ENCODE measurements around the gene XKR7.

The XKR7 gene

GRCh38 chr20:31949877-31950646, 17.9 kb upstream of the XKR7 start:
- Histone ChIP-seq H3K9me3 (replicated peaks; ENCODE audit: insufficient read depth, low read length) (no peaks in the 10 kb centered on the region), H3K27ac (ENCODE audit: low read length) (no peak overlapping the region), H3K36me3 (replicated peaks; ENCODE audit: insufficient read depth, low read length) (peaks cover 7% of the 10 kb centered on the region; the same call in 1 of the 2 replicates), H3K79me2 (ENCODE audit: low read length) (peaks cover 31% of the 10 kb centered on the region), H3K9me2 (replicated peaks; ENCODE audit: insufficient read depth, low read length) (no peaks in the 10 kb centered on the region), H2AFZ (ENCODE audit: low read length) (no peak overlapping the region), H3K4me2 (ENCODE audit: low read depth, low read length) (peak overlapping the region; percentile 96; the same call in 1 of the 2 replicates), H3K9ac (ENCODE audit: low read length) (peak overlapping the region; percentile 75; the same call in 1 of the 2 replicates), H3K4me3 (ENCODE audit: low read length) (no peak overlapping the region), H3K4me1 (ENCODE audit: low read length) (peaks cover 9% of the 10 kb centered on the region), H3K27me3 (replicated peaks; ENCODE audit: insufficient read depth, low read length) (peaks cover 21% of the 10 kb centered on the region), H3F3A (ENCODE audit: insufficient read depth, low read length) (no peaks in the 10 kb centered on the region), H4K20me1 (ENCODE audit: insufficient read depth, low read length) (no peaks in the 10 kb centered on the region)
- TF ChIP-seq EZH2 (optimal IDR thresholded peaks at IDR 0.05; ENCODE audit: low read depth, low read length) (no peak), CTCF (IDR thresholded peaks at IDR 0.05; ENCODE audit: low read length) (no peak), EZH2phosphoT487 (IDR thresholded peaks at IDR 0.05; ENCODE audit: low read length) (no peak)
- DNase-seq: no peak

GRCh38 chr20:31951203-31951529, 16.8 kb upstream of the XKR7 start:
- DNase-seq: no peak
- peak overlapping the region; percentile 98 for H3K4me3 ChIP-seq (ENCODE audit: low read length)
- H2AFZ ChIP-seq (ENCODE audit: low read length): peak overlapping the region; percentile 85
- peaks cover 31% of the 10 kb centered on the region for H3K79me2 ChIP-seq (ENCODE audit: low read length)
- peak overlapping the region; percentile 75 for H3K9ac ChIP-seq (ENCODE audit: low read length)
- H3K27me3 ChIP-seq (replicated peaks; ENCODE audit: insufficient read depth, low read length): peaks cover 30% of the 10 kb centered on the region
- H3F3A ChIP-seq (ENCODE audit: insufficient read depth, low read length): no peaks in the 10 kb centered on the region
- H4K20me1 ChIP-seq (ENCODE audit: insufficient read depth, low read length): no peaks in the 10 kb centered on the region
- no peaks in the 10 kb centered on the region for H3K9me2 ChIP-seq (replicated peaks; ENCODE audit: insufficient read depth, low read length)
- H3K4me2 ChIP-seq (ENCODE audit: low read depth, low read length): peak overlapping the region; percentile 96
- H3K4me1 ChIP-seq (ENCODE audit: low read length): peaks cover 9% of the 10 kb centered on the region
- H3K9me3 ChIP-seq (replicated peaks; ENCODE audit: insufficient read depth, low read length): no peaks in the 10 kb centered on the region
- TF ChIP-seq EZH2phosphoT487 (IDR thresholded peaks at IDR 0.05; ENCODE audit: low read length) (no peak), EZH2 (optimal IDR thresholded peaks at IDR 0.05; ENCODE audit: low read depth, low read length) (no peak), CTCF (IDR thresholded peaks at IDR 0.05; ENCODE audit: low read length) (no peak)
- H3K27ac ChIP-seq (ENCODE audit: low read length): no peak overlapping the region; the same call in 1 of the 2 replicates
- peaks cover 5% of the 10 kb centered on the region; the same call in 1 of the 2 replicates for H3K36me3 ChIP-seq (replicated peaks; ENCODE audit: insufficient read depth, low read length)

GRCh38 chr20:31951530-31952453, 16.2 kb upstream of the XKR7 start, which contains the start of gene PDRG1:
Gene PDRG1, minus strand, starts transcription at chr20:31952046. Its CDS starts 85 bp downstream, at chr20:31951961.
- H3K9me2 ChIP-seq (replicated peaks; ENCODE audit: insufficient read depth, low read length): no peaks in the 10 kb centered on the region
- H3K79me2 ChIP-seq (ENCODE audit: low read length): peaks cover 31% of the 10 kb centered on the region
- H3K4me2 ChIP-seq (ENCODE audit: low read depth, low read length): peak within 1 kb of the TSS; percentile 96
- H3K4me1 ChIP-seq (ENCODE audit: low read length): peaks cover 9% of the 10 kb centered on the region
- H4K20me1 ChIP-seq (ENCODE audit: insufficient read depth, low read length): no peaks in the 10 kb centered on the region
- H3K9me3 ChIP-seq (replicated peaks; ENCODE audit: insufficient read depth, low read length): no peaks in the 10 kb centered on the region
- H3K27me3 ChIP-seq (replicated peaks; ENCODE audit: insufficient read depth, low read length): peaks cover 37% of the 10 kb centered on the region
- peak within 1 kb of the TSS; percentile 75 for H3K9ac ChIP-seq (ENCODE audit: low read length)
- no peak within 1 kb of the TSS; the same call in 1 of the 2 replicates for H3K27ac ChIP-seq (ENCODE audit: low read length)
- peak within 1 kb of the TSS; percentile 98 for H3K4me3 ChIP-seq (ENCODE audit: low read length)
- H2AFZ ChIP-seq (ENCODE audit: low read length): peak within 1 kb of the TSS; percentile 85
- peaks cover 5% of the 10 kb centered on the region; the same call in 1 of the 2 replicates for H3K36me3 ChIP-seq (replicated peaks; ENCODE audit: insufficient read depth, low read length)
- TF ChIP-seq EZH2phosphoT487 (IDR thresholded peaks at IDR 0.05; ENCODE audit: low read length) (no peak), EZH2 (optimal IDR thresholded peaks at IDR 0.05; ENCODE audit: low read depth, low read length) (no peak), CTCF (IDR thresholded peaks at IDR 0.05; ENCODE audit: low read length) (peak; percentile 93)
- no peaks in the 10 kb centered on the region for H3F3A ChIP-seq (ENCODE audit: insufficient read depth, low read length)
- peak; percentile 98 for DNase-seq
